GM12878 (cell line): ENCODE results near the gene FBN2. TPM values are rescaled to one million over a fixed set of nuclear protein-coding genes. Genes with fewer than 3 reads are reported as not detected.

ENCODE experiments used
- ATAC-seq: fragments of 200-7000 bp; cut with Tn5 transposase; 3 replicates; pipeline ENCODE4 v1.9.1; 2020; ENCODE audit warnings: mild to moderate bottlenecking, moderate library complexity
- BruUV-seq: library from RNA; stranded (reverse); fragments of 400-500 nt; replicated peaks from 2 replicates; lab custom pipeline; 2021; lab: Mats Ljungman, UMichigan
- CTCF ChIA-PET: fragments of 300-600 bp; sonication (Branson Sonifier 250); formaldehyde crosslinking; extraction: SDS; loops from one replicate; lab custom pipeline; 2021; ENCODE audit warnings: inconsistent platforms; lab: Yijun Ruan, JAX
- POLR2A ChIA-PET: fragments of 350-600 bp; formaldehyde crosslinking; extraction: SDS; loops from one replicate; lab custom pipeline; 2021; ENCODE audit warnings: inconsistent platforms; lab: Charles Lee
- RAD21 ChIA-PET: fragments of 300-600 bp; sonication (Branson Sonifier 250); formaldehyde crosslinking; loops from one replicate; lab custom pipeline; 2023; ENCODE audit warnings: antibody characterized with exemption; ENCODE audit not compliant: unreplicated experiment; lab: Charles Lee
- SMC1A ChIA-PET: fragments of 300-600 bp; sonication (Branson Sonifier 250); formaldehyde crosslinking; loops from one replicate; lab custom pipeline; 2023; ENCODE audit not compliant: unreplicated experiment, uncharacterized antibody; lab: Charles Lee
- DNase-seq: peaks from one replicate; pipeline ENCODE4 v3.0.0-alpha.2; 2011; ENCODE audit warnings: low read depth, low spot score
- FAIRE-seq: peaks from 3 replicates; lab custom pipeline; 2011; peaks lifted over from hg19 to GRCh38; lab: Jason Lieb, UNC
- H2AFZ ChIP-seq: 2 replicates; pipeline ENCODE4 v1.6.0; 2011; ENCODE audit warnings: low read depth, low read length, control low read depth; ENCODE audit not compliant: control insufficient read depth
- H3K27ac ChIP-seq: 2 replicates; pipeline ENCODE4 v1.5.1; 2011; ENCODE audit warnings: control low read depth; ENCODE audit not compliant: control insufficient read depth, insufficient read depth
- H3K27me3 ChIP-seq, 2 experiments: replicated peaks in 1 of 2; 2 replicates each; pipeline versions ENCODE4 v1.6.0 to v1.6.1; 2011; ENCODE audit warnings: low read length in 1 of 2; ENCODE audit not compliant: control insufficient read depth in 2 of 2, insufficient read depth in 2 of 2
- H3K36me3 ChIP-seq, 2 experiments: 2 replicates each; pipeline ENCODE4 v1.5.1; 2011; ENCODE audit warnings: low read length in 1 of 2; ENCODE audit not compliant: control insufficient read depth in 2 of 2, insufficient read depth in 2 of 2
- H3K4me1 ChIP-seq: 2 replicates; pipeline ENCODE4 v1.6.1; 2011; ENCODE audit warnings: mild to moderate bottlenecking, low read length, moderate library complexity, mixed read lengths; ENCODE audit not compliant: control insufficient read depth, insufficient read depth
- H3K4me2 ChIP-seq: 2 replicates; pipeline ENCODE4 v1.6.0; 2011; ENCODE audit warnings: control low read depth; ENCODE audit not compliant: control insufficient read depth, insufficient read depth
- H3K4me3 ChIP-seq: fragments of 200-600 bp; sonication (generic); 2 replicates; pipeline ENCODE4 v1.5.1; 2016
- H3K79me2 ChIP-seq: 2 replicates; pipeline ENCODE4 v1.6.0; 2011; ENCODE audit warnings: low read length; ENCODE audit not compliant: control insufficient read depth, insufficient read depth
- H3K9ac ChIP-seq: 2 replicates; pipeline ENCODE4 v1.8.0; 2011; ENCODE audit warnings: low read length, control low read depth, mixed read lengths; ENCODE audit not compliant: control insufficient read depth, insufficient read depth
- H3K9me3 ChIP-seq: replicated peaks from 3 replicates; pipeline ENCODE4 v1.5.1; 2011; ENCODE audit warnings: mild to moderate bottlenecking, low read length; ENCODE audit not compliant: control insufficient read depth, insufficient read depth
- H4K20me1 ChIP-seq: 2 replicates; pipeline ENCODE4 v1.6.0; 2011; ENCODE audit not compliant: control insufficient read depth, insufficient read depth
- E2F8 ChIP-seq: fragments of 450-650 bp; IDR thresholded peaks from 2 replicates; pipeline ENCODE4 v1.6.1; 2018; ENCODE audit warnings: mild to moderate bottlenecking, low read depth, moderate library complexity; ENCODE audit not compliant: partially characterized antibody
- ETV6 ChIP-seq, 2 experiments: fragments of 450-650 bp in 1 of 2; IDR thresholded peaks in 1 of 2; conservative IDR thresholded peaks in 1 of 2; 2 replicates each; pipeline ENCODE4 v1.6.1; 2014; ENCODE audit warnings: antibody characterized with exemption in 1 of 2, borderline replicate concordance in 1 of 2, low read depth in 1 of 2, mild to moderate bottlenecking in 1 of 2, moderate library complexity in 1 of 2
- IRF3 ChIP-seq: fragments of 450-650 bp; IDR thresholded peaks from 2 replicates; pipeline ENCODE4 v1.6.1; 2014; ENCODE audit warnings: mild to moderate bottlenecking
- KLF5 ChIP-seq: fragments of 450-650 bp; IDR thresholded peaks from 2 replicates; pipeline ENCODE4 v1.6.1; 2014; ENCODE audit warnings: mild to moderate bottlenecking; ENCODE audit not compliant: partially characterized antibody
- MEF2B ChIP-seq: fragments of 450-650 bp; IDR thresholded peaks from 2 replicates; pipeline ENCODE4 v1.6.1; 2018; ENCODE audit warnings: mild to moderate bottlenecking, moderate library complexity; ENCODE audit not compliant: partially characterized antibody, poor library complexity, severe bottlenecking
- MYC ChIP-seq: IDR thresholded peaks from 2 replicates; pipeline ENCODE4 v1.6.1; 2011; ENCODE audit warnings: mild to moderate bottlenecking, low read length, moderate library complexity, inconsistent platforms; ENCODE audit not compliant: insufficient read depth, insufficient replicate concordance, insufficient read length, severe bottlenecking
- NBN ChIP-seq: fragments of 450-650 bp; IDR thresholded peaks from 2 replicates; pipeline ENCODE4 v1.6.1; 2016
- NFXL1 ChIP-seq: fragments of 450-650 bp; IDR thresholded peaks from 2 replicates; pipeline ENCODE4 v1.6.1; 2017; ENCODE audit warnings: antibody characterized with exemption, mild to moderate bottlenecking, borderline replicate concordance
- PAX5 ChIP-seq: IDR thresholded peaks from 2 replicates; pipeline ENCODE4 v1.6.1; 2011; ENCODE audit warnings: low read depth, low read length, borderline replicate concordance
- PAX8 ChIP-seq: fragments of 450-650 bp; IDR thresholded peaks from 2 replicates; pipeline ENCODE4 v1.6.1; 2017; ENCODE audit warnings: mild to moderate bottlenecking, moderate library complexity
- PBX3 ChIP-seq: IDR thresholded peaks from 2 replicates; pipeline ENCODE4 v1.6.1; 2011; ENCODE audit warnings: mild to moderate bottlenecking, low read depth, low read length, moderate library complexity; ENCODE audit not compliant: insufficient replicate concordance
- RELB ChIP-seq: fragments of 450-650 bp; IDR thresholded peaks from 2 replicates; pipeline ENCODE4 v1.6.1; 2017; ENCODE audit warnings: low read depth, mild to moderate bottlenecking, moderate library complexity
- SRF ChIP-seq, 2 experiments: IDR thresholded peaks; 2 replicates each; pipeline ENCODE4 v1.6.1; 2011; ENCODE audit warnings: low read depth in 2 of 2, low read length in 2 of 2, mild to moderate bottlenecking in 1 of 2, moderate library complexity in 1 of 2
- WGBS: methylation state at CpG from one replicate; pipeline ENCODE4 v1.1.6; 2016; ENCODE audit warnings: low lambda C conversion rate; ENCODE audit not compliant: insufficient replicate concordance, insufficient coverage; ENCODE audit errors: missing lambda C conversion rate; 5-methylcytosine and 5-hydroxymethylcytosine counted together
- in situ Hi-C: fragments of 300-500 bp; cut with MboI; formaldehyde crosslinking; loops from 9 replicates; pipeline ENCODE4 v1.14.3; 2018; ENCODE audit warnings: mixed read lengths
- intact Hi-C: fragments of 100-400 bp; cut with micrococcal nuclease; formaldehyde crosslinking; loops from one replicate; pipeline ENCODE4 v1.14.2; 2022; ENCODE audit not compliant: unreplicated experiment
- polyA plus RNA-seq, 11 experiments: library from polyadenylated mRNA; depleted of rRNA in 4 of 11; unstranded in 6 of 11; stranded (reverse) in 5 of 11; fragments of >200 nt; fragmentation: Nextera tagmentation in 4 of 11; fragmentation: Illumina TruSeq in 1 of 11; extraction: Ambion mirVana in 4 of 11; extraction: Trizol in 1 of 11; gene quantifications; 1 replicate in 1 of 11; 2 replicates in 10 of 11; pipeline versions ENCODE4 v1.2.1 to v1.2.3, GENCODE V29; 2011 to 2016; ENCODE audit warnings: inconsistent platforms in 2 of 11, missing spikeins in 2 of 11, low read depth in 1 of 11
- total RNA-seq, 4 experiments: library from RNA; depleted of rRNA in 3 of 4; stranded (reverse); fragments of >200 nt in 3 of 4; fragmentation: Illumina TruSeq in 1 of 4; extraction: Trizol in 1 of 4; gene quantifications; 2 replicates each; pipeline versions ENCODE4 v1.2.1 to v1.2.3, GENCODE V29; 2013 to 2021

Gene FBN2
- total and polyA plus RNA-seq, 10 of the 15 experiments (the other 5 are each of a cell fraction or from before 2014, with no cell fraction given) = 0.01 to 0.98 (median 0.10) TPM; not detected in 3

- DNase-seq (no peak), FAIRE-seq (no peak), ATAC-seq (no peak)
- BruUV-seq = no TSS peak
- CTCF ChIA-PET = no interaction called here
- Histone ChIP-seq H3K9me3 (no peaks in the 10 kb centered on the region), H3K9ac (no peak overlapping the region), H3K4me1 (no peaks in the 10 kb centered on the region), H2AFZ (no peak overlapping the region), H3K4me3 (no peak overlapping the region), H3K36me3 (no peaks in the 10 kb centered on the region), H3K4me2 (no peak overlapping the region), H3K27me3 (no peaks in the 10 kb centered on the region), H4K20me1 (no peaks in the 10 kb centered on the region), H3K27ac (no peak overlapping the region), H3K79me2 (no peaks in the 10 kb centered on the region)
- SMC1A ChIA-PET = no interaction called here
- TF ChIP-seq PAX5 (no peak), IRF3 (no peak), NBN (no peak), MYC (no peak), PAX8 (no peak), E2F8 (no peak), ETV6 (conservative IDR thresholded peaks at IDR 0.05 in 1 of 2, IDR thresholded peaks at IDR 0.05 in 1 of 2; ENCODE audit: borderline replicate concordance in 1 of 2, low read depth in 1 of 2) (no peak), NFXL1 (no peak), KLF5 (no peak), RELB (no peak), PBX3 (no peak), MEF2B (no peak), SRF (IDR thresholded peaks at IDR 0.05; ENCODE audit: low read depth in 2 of 2, low read length in 2 of 2) (no peak)
- intact Hi-C loops = no loop called here
- WGBS = 0% methylated on average over 1 of the region's 1 CpG
- POLR2A ChIA-PET = no interaction called here
- in situ Hi-C loops = no loop called here
- RAD21 ChIA-PET = no interaction called here
Observed at GRCh38 chr5:128586848-128587247, 48.8 kb upstream of the FBN2 start.
